Measurements from ENCODE around the gene SEMA5B. TPM values are rescaled to one million over a fixed set of nuclear protein-coding genes. Genes with fewer than 3 reads are reported as not detected.
A peak's percentile ranks its signal among the peaks of the same experiment; 100 is the strongest.

The SEMA5B gene
- total RNA-seq, 1 experiment from 2014 or later = not detected

- Mint-ChIP-seq H3K27me3 (ENCODE audit: insufficient read depth, unreplicated experiment) (peaks cover 41% of the 10 kb centered on the region), H3K4me3 (ENCODE audit: unreplicated experiment) (no peak overlapping the region), H3K27ac (ENCODE audit: low read depth, unreplicated experiment) (no peak overlapping the region), H3K36me3 (ENCODE audit: insufficient read depth, unreplicated experiment) (no peaks in the 10 kb centered on the region), H3K9me3 (ENCODE audit: unreplicated experiment) (no peaks in the 10 kb centered on the region), H3K4me1 (ENCODE audit: insufficient read depth, unreplicated experiment) (peaks cover 19% of the 10 kb centered on the region)
- ChIA-PET CTCF (interaction anchor here (0.5 kb wide), 3 partner anchors 69 to 1501 kb away, joined by 3 read pairs; no protein-coding TSS in a partner anchor), POLR2A (interaction anchor here (0.6 kb wide), 2 partner anchors 97 to 137 kb away, joined by 3 read pairs; no protein-coding TSS in a partner anchor)
- no peak for DNase-seq (ENCODE audit: unreplicated experiment)
- no TSS peak for BruUV-seq (replicated peaks)
- TF ChIP-seq, protein P1, sequence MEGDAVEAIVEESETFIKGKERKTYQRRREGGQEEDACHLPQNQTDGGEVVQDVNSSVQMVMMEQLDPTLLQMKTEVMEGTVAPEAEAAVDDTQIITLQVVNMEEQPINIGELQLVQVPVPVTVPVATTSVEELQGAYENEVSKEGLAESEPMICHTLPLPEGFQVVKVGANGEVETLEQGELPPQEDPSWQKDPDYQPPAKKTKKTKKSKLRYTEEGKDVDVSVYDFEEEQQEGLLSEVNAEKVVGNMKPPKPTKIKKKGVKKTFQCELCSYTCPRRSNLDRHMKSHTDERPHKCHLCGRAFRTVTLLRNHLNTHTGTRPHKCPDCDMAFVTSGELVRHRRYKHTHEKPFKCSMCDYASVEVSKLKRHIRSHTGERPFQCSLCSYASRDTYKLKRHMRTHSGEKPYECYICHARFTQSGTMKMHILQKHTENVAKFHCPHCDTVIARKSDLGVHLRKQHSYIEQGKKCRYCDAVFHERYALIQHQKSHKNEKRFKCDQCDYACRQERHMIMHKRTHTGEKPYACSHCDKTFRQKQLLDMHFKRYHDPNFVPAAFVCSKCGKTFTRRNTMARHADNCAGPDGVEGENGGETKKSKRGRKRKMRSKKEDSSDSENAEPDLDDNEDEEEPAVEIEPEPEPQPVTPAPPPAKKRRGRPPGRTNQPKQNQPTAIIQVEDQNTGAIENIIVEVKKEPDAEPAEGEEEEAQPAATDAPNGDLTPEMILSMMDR (IDR thresholded peaks at IDR 0.05; ENCODE audit: unreplicated experiment) = no peak
- intact Hi-C loops (cut with micrococcal nuclease) = no loop called here
Observed at GRCh38 chr3:123039178-123039577, 11.6 kb upstream of the SEMA5B start.

- H3K4me1 Mint-ChIP-seq (ENCODE audit: insufficient read depth, unreplicated experiment) = peaks cover 19% of the 10 kb centered on the region
- H3K9me3 Mint-ChIP-seq (ENCODE audit: unreplicated experiment) = no peaks in the 10 kb centered on the region
- intact Hi-C loops (cut with micrococcal nuclease) = no loop called here
- ChIA-PET POLR2A (interaction anchor here (0.6 kb wide), 1 partner anchor 97 kb away, joined by 3 read pairs; no protein-coding TSS in a partner anchor), CTCF (interaction anchor here (0.5 to 1.5 kb wide), 2 partner anchors 69 to 96 kb away, joined by 3 to 4 read pairs; no protein-coding TSS in a partner anchor)
- TF ChIP-seq, protein P1 (IDR thresholded peaks at IDR 0.05; ENCODE audit: unreplicated experiment) = no peak
- no peaks in the 10 kb centered on the region for H3K36me3 Mint-ChIP-seq (ENCODE audit: insufficient read depth, unreplicated experiment)
- no TSS peak for BruUV-seq (replicated peaks)
- H3K27me3 Mint-ChIP-seq (ENCODE audit: insufficient read depth, unreplicated experiment) = peaks cover 41% of the 10 kb centered on the region
- no peak overlapping the region for H3K4me3 Mint-ChIP-seq (ENCODE audit: unreplicated experiment)
- no peak for DNase-seq (ENCODE audit: unreplicated experiment)
- no peak overlapping the region for H3K27ac Mint-ChIP-seq (ENCODE audit: low read depth, unreplicated experiment)
Observed at GRCh38 chr3:123038751-123039150, 11.2 kb upstream of the SEMA5B start.

DNA sequence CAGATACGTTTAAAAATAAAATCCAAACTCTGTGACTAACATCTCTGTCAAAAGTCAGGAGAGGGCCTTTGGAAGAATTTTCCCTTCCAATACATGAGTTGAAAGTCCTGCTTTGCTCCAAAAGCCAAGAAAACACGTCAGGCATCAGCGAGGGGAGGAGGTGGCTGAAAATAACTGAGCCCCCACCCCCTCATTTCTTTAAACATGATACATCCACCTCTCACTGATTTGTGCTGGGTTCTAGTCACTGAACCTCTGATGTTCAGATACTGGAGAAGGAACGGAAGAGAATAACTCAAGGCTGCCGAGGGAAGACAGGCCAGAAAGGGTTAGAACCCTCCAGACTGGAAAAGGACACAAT, 9.4 kb upstream of the SEMA5B start:
- BruUV-seq (replicated peaks) = no TSS peak
- ChIA-PET CTCF (interaction anchor here (1.0 kb wide), 1 partner anchor 178 kb away, joined by 7 read pairs; no protein-coding TSS in a partner anchor), POLR2A (interaction anchor here (0.7 to 1.6 kb wide), 3 partner anchors 10 to 30 kb away, joined by 3 to 6 read pairs (median 3); partner anchors contain the start of genes PDIA5 and SEMA5B)
- no peaks in the 10 kb centered on the region for H3K36me3 Mint-ChIP-seq (ENCODE audit: insufficient read depth, unreplicated experiment)
- no peak overlapping the region for H3K4me3 Mint-ChIP-seq (ENCODE audit: unreplicated experiment)
- H3K9me3 Mint-ChIP-seq (ENCODE audit: unreplicated experiment) = no peaks in the 10 kb centered on the region
- H3K27me3 Mint-ChIP-seq (ENCODE audit: insufficient read depth, unreplicated experiment) = peaks cover 33% of the 10 kb centered on the region
- intact Hi-C loops (cut with micrococcal nuclease) = loop anchor here (2.0 kb wide), 1 partner anchor 42 kb away; no protein-coding TSS in a partner anchor
- peaks cover 19% of the 10 kb centered on the region for H3K4me1 Mint-ChIP-seq (ENCODE audit: insufficient read depth, unreplicated experiment)
- H3K27ac Mint-ChIP-seq (ENCODE audit: low read depth, unreplicated experiment) = no peak overlapping the region
- no peak for DNase-seq (ENCODE audit: unreplicated experiment)
- TF ChIP-seq, protein P1 (IDR thresholded peaks at IDR 0.05; ENCODE audit: unreplicated experiment) = no peak

DNA sequence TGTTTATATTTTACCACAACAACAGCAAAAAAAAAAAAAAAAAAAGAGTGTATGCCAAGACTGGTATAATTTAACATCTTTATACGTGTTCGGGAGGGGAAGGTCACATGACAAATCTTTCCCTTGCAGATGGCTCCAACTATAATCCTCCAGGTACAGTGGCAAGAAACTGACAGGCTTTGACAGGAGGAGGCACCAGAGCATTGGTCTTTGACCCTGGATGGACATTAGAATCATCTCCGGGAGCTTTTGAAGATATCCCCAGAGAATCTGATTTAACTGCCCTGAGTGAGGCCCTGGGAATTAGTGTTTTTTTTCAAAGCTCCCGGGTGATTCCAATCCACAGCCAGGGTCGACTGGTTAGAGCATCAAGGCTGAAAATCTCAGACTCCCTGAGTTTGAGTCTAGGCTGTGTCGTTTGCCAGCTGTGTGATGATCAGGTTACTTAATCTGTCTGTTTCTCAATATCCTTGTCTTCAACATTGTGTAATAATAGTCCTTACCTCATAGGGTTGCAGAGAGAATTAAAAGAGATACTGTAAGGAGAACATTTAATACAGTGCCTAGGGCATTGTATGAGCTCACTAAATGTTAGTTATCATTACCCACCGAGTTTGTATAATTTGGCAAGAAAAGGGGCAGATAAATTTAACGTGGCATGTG, 8.9 kb upstream of the SEMA5B start:
- peak; percentile 89 for DNase-seq (ENCODE audit: unreplicated experiment)

More for the DNA sequence above, 8.9 kb upstream of the SEMA5B start:
- intact Hi-C loops (cut with micrococcal nuclease) = loop anchor here (2.0 kb wide), 1 partner anchor 42 kb away; no protein-coding TSS in a partner anchor
- peaks cover 28% of the 10 kb centered on the region for H3K27me3 Mint-ChIP-seq (ENCODE audit: insufficient read depth, unreplicated experiment)
- ChIA-PET CTCF (interaction anchor here (0.6 to 1.0 kb wide), 2 partner anchors 178 to 379 kb away, joined by 3 to 7 read pairs; no protein-coding TSS in a partner anchor), POLR2A (interaction anchor here (0.7 to 1.6 kb wide), 3 partner anchors 9 to 31 kb away, joined by 3 to 6 read pairs (median 3); partner anchors contain the start of genes PDIA5 and SEMA5B)
- peaks cover 19% of the 10 kb centered on the region for H3K4me1 Mint-ChIP-seq (ENCODE audit: insufficient read depth, unreplicated experiment)
- H3K4me3 Mint-ChIP-seq (ENCODE audit: unreplicated experiment) = no peak overlapping the region
- no peak overlapping the region for H3K27ac Mint-ChIP-seq (ENCODE audit: low read depth, unreplicated experiment)
- TF ChIP-seq, protein P1 (IDR thresholded peaks at IDR 0.05; ENCODE audit: unreplicated experiment) = no peak
- H3K36me3 Mint-ChIP-seq (ENCODE audit: insufficient read depth, unreplicated experiment) = no peaks in the 10 kb centered on the region
- H3K9me3 Mint-ChIP-seq (ENCODE audit: unreplicated experiment) = no peaks in the 10 kb centered on the region
- BruUV-seq (replicated peaks) = no TSS peak

Measured in MCF 10A (cell line).